CD14-positive monocyte (primary cell): Measurements from ENCODE around the gene MARCHF9. TPM values are rescaled to one million over a fixed set of nuclear protein-coding genes. Genes with fewer than 3 reads are reported as not detected.

ENCODE experiments used
- DNase-seq, 3 donors: peaks; one replicate each; pipeline ENCODE4 v3.0.0-alpha.2; 2011 to 2022
- H2AFZ ChIP-seq: 2 replicates; pipeline ENCODE4 v1.6.0; 2012; ENCODE audit warnings: mild to moderate bottlenecking, low read depth, low read length, inconsistent platforms; ENCODE audit not compliant: insufficient read depth, poor library complexity, severe bottlenecking
- H3K27ac ChIP-seq, 2 donors: 1 replicate in 1 of 2; 2 replicates in 1 of 2; pipeline ENCODE4 v1.5.1; 2012 to 2013; ENCODE audit warnings: low read length in 2 of 2, control low read depth in 1 of 2, inconsistent platforms in 1 of 2, low read depth in 1 of 2, mild to moderate bottlenecking in 1 of 2
- H3K27me3 ChIP-seq, 2 donors: one replicate each; pipeline versions ENCODE4 v1.6.0 to v1.6.1; 2011 to 2013; ENCODE audit warnings: low read length in 2 of 2; ENCODE audit not compliant: control insufficient read depth in 2 of 2, insufficient read depth in 2 of 2
- H3K36me3 ChIP-seq, 2 donors: replicated peaks in 1 of 2; 1 replicate in 1 of 2; 2 replicates in 1 of 2; pipeline versions ENCODE4 v1.5.1 to v1.6.1; 2012 to 2013; ENCODE audit warnings: low read length in 2 of 2, control low read depth in 1 of 2, inconsistent platforms in 1 of 2, mild to moderate bottlenecking in 1 of 2; ENCODE audit not compliant: insufficient read depth in 2 of 2, control insufficient read depth in 1 of 2
- H3K4me1 ChIP-seq, 2 donors: 1 replicate in 1 of 2; 2 replicates in 1 of 2; pipeline versions ENCODE4 v1.5.1 to v1.6.1; 2012 to 2013; ENCODE audit warnings: low read length in 2 of 2, control low read depth in 1 of 2, inconsistent platforms in 1 of 2, mild to moderate bottlenecking in 1 of 2, moderate library complexity in 1 of 2; ENCODE audit not compliant: insufficient read depth in 2 of 2, control insufficient read depth in 1 of 2
- H3K4me2 ChIP-seq: replicated peaks from 2 replicates; pipeline ENCODE3; 2012; ENCODE audit warnings: low read length, moderate library complexity, mild to moderate bottlenecking; ENCODE audit not compliant: poor library complexity, severe bottlenecking; ENCODE audit errors: extremely low read depth
- H3K4me3 ChIP-seq, 3 experiments: fragments of 200-600 bp in 1 of 3; sonication (generic) in 1 of 3; replicated peaks in 1 of 3; 1 replicate in 2 of 3; 2 replicates in 1 of 3; pipeline ENCODE4 v1.5.1; 2011 to 2013; ENCODE audit warnings: low read length in 3 of 3, mild to moderate bottlenecking in 3 of 3, control low read depth in 2 of 3, low read depth in 2 of 3, inconsistent platforms in 1 of 3, moderate library complexity in 1 of 3
- H3K79me2 ChIP-seq: 2 replicates; pipeline ENCODE4 v1.6.0; 2012; ENCODE audit warnings: mild to moderate bottlenecking, control low read depth, inconsistent platforms, low read length, moderate library complexity; ENCODE audit not compliant: insufficient read depth
- H3K9ac ChIP-seq: 2 replicates; pipeline ENCODE4 v1.6.0; 2017; ENCODE audit warnings: low read length, mild to moderate bottlenecking; ENCODE audit not compliant: insufficient read depth, poor library complexity, severe bottlenecking
- H3K9me3 ChIP-seq, 2 donors: replicated peaks in 1 of 2; 1 replicate in 1 of 2; 2 replicates in 1 of 2; pipeline versions ENCODE4 v1.5.1 to v1.6.1; 2012 to 2013; ENCODE audit warnings: low read length in 2 of 2, control low read depth in 1 of 2; ENCODE audit not compliant: control insufficient read depth in 1 of 2, insufficient read depth in 1 of 2
- H4K20me1 ChIP-seq: 2 replicates; pipeline ENCODE4 v1.6.0; 2012; ENCODE audit warnings: mild to moderate bottlenecking, low read length, control low read depth, moderate library complexity; ENCODE audit not compliant: insufficient read depth
- H3K27ac Mint-ChIP-seq, 7 donors: one replicate each; pipeline ENCODE4 v1.8.0; 2020; ENCODE audit warnings: mild to moderate bottlenecking in 7 of 7, mixed read lengths in 7 of 7, moderate library complexity in 6 of 7, inconsistent platforms in 2 of 7
- H3K27me3 Mint-ChIP-seq, 3 donors: one replicate each; pipeline ENCODE4 v1.8.0; 2021 to 2022; ENCODE audit warnings: low read depth in 3 of 3, mild to moderate bottlenecking in 3 of 3, mixed read lengths in 3 of 3, moderate library complexity in 3 of 3, inconsistent platforms in 1 of 3
- H3K36me3 Mint-ChIP-seq, 2 donors: one replicate each; pipeline ENCODE4 v1.8.0; 2020; ENCODE audit warnings: mixed read lengths in 2 of 2, inconsistent platforms in 1 of 2, mild to moderate bottlenecking in 1 of 2
- H3K4me1 Mint-ChIP-seq: one replicate; pipeline ENCODE4 v1.8.0; 2020; ENCODE audit warnings: mild to moderate bottlenecking, mixed read lengths
- H3K4me3 Mint-ChIP-seq, 2 donors: one replicate each; pipeline ENCODE4 v1.8.0; 2020; ENCODE audit warnings: mild to moderate bottlenecking in 2 of 2, mixed read lengths in 2 of 2, moderate library complexity in 1 of 2
- H3K9me3 Mint-ChIP-seq, 7 donors: one replicate each; pipeline ENCODE4 v1.8.0; 2020 to 2022; ENCODE audit warnings: mixed read lengths in 7 of 7, mild to moderate bottlenecking in 6 of 7, moderate library complexity in 6 of 7, inconsistent platforms in 2 of 7
- whole genome bisulfite sequencing: methylation state at CpG from one replicate; pipeline ENCODE4 v1.1.5; 2013; ENCODE audit warnings: missing lambda C conversion rate; ENCODE audit not compliant: insufficient coverage; 5-methylcytosine and 5-hydroxymethylcytosine counted together
- intact Hi-C, 2 donors: fragments of 100-400 bp; cut with micrococcal nuclease; formaldehyde crosslinking; loops; one replicate each; pipeline versions ENCODE4 v1.15.0 to v1.15.1; 2023
- polyA plus RNA-seq, 3 donors: library from polyadenylated mRNA; depleted of rRNA in 1 of 3; unstranded in 2 of 3; stranded (reverse) in 1 of 3; fragments of 300-500 nt in 2 of 3; fragments of >200 nt in 1 of 3; fragmentation: Illumina TruSeq in 2 of 3; gene quantifications; 1 replicate in 2 of 3; 2 replicates in 1 of 3; pipeline ENCODE4 v1.2.3, GENCODE V29; 2012 to 2021
- TF ChIP-seq, protein P1 (sequence below): fragments of 200-600 bp; IDR thresholded peaks from one replicate; pipeline ENCODE4 v1.8.0; 2022; ENCODE audit warnings: antibody characterized with exemption, mild to moderate bottlenecking

Gene MARCHF9
- polyA plus RNA-seq, 3 donors, result 0.14 to 9.5 (median 0.23) TPM

DNA sequence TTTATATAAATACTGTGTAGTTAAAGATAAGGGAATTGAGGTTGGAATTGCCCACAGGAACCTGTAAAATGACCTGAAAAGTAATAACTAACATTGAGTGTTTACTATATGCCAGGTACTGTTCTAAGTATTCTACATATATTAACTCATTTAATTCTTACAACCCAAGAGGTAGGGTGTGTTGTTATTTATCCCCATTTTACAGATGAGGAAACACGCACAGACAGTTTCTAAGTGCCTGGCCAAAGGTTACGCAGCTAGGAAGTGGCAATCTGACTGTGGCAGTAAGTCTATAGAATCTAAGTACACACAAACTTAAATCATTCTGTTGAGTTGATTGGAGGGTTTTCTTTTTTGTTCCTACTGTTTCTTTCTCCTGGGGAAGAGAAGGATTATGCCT is 11.1 kb upstream of the MARCHF9 start:
- Histone ChIP-seq H3K4me2 (peak overlapping the region; percentile 86), H3K9me3 (no peaks in the 10 kb centered on the region), H3K27ac (peak overlapping the region in 1 of 2 donors; percentile 89), H3K36me3 (peaks cover 11 to 25% of the 10 kb centered on the region in 2 donors), H4K20me1 (no peaks in the 10 kb centered on the region), H3K9ac (no peak overlapping the region), H3K4me3 (peak overlapping the region in 1 of 3 experiments; percentile 84), H3K27me3 (no peaks in the 10 kb centered on the region), H2AFZ (no peak overlapping the region), H3K79me2 (peaks cover 26% of the 10 kb centered on the region), H3K4me1 (peaks cover 40 to 47% of the 10 kb centered on the region in 2 donors)
- H3K27me3 Mint-ChIP-seq, result peaks cover 0 to 1% (median 0%) of the 10 kb centered on the region in 3 donors
- no peak for DNase-seq
- TF ChIP-seq, protein P1, sequence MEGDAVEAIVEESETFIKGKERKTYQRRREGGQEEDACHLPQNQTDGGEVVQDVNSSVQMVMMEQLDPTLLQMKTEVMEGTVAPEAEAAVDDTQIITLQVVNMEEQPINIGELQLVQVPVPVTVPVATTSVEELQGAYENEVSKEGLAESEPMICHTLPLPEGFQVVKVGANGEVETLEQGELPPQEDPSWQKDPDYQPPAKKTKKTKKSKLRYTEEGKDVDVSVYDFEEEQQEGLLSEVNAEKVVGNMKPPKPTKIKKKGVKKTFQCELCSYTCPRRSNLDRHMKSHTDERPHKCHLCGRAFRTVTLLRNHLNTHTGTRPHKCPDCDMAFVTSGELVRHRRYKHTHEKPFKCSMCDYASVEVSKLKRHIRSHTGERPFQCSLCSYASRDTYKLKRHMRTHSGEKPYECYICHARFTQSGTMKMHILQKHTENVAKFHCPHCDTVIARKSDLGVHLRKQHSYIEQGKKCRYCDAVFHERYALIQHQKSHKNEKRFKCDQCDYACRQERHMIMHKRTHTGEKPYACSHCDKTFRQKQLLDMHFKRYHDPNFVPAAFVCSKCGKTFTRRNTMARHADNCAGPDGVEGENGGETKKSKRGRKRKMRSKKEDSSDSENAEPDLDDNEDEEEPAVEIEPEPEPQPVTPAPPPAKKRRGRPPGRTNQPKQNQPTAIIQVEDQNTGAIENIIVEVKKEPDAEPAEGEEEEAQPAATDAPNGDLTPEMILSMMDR, result no peak
- H3K9me3 Mint-ChIP-seq, result no peaks in the 10 kb centered on the region
- WGBS, result no CpG with 5 or more reads among the region's 2 CpGs
- H3K4me3 Mint-ChIP-seq, result peak overlapping the region in 1 of 2 donors; percentile 89
- H3K36me3 Mint-ChIP-seq, result peaks cover 19 to 24% of the 10 kb centered on the region in 2 donors
- intact Hi-C loops, result loop anchor here in 1 of 2 donors (5.0 to 10.0 kb wide), 2 partner anchors 51 to 191 kb away; partner anchors contain the start of gene OS9
- H3K4me1 Mint-ChIP-seq, result peaks cover 53% of the 10 kb centered on the region
- peak overlapping the region; percentile 92 to 97 (median 96) for H3K27ac Mint-ChIP-seq

- peak; percentile 65 to 91 (median 90) for DNase-seq
- Histone ChIP-seq H3K27me3 (no peaks in the 10 kb centered on the region), H4K20me1 (no peaks in the 10 kb centered on the region), H3K4me1 (peaks cover 40 to 47% of the 10 kb centered on the region in 2 donors), H3K79me2 (peaks cover 22% of the 10 kb centered on the region), H3K4me3 (peak overlapping the region; percentile 69 to 84 (median 81)), H3K4me2 (peak overlapping the region; percentile 86), H3K27ac (peak overlapping the region; percentile 78 to 89), H2AFZ (peak overlapping the region; percentile 79), H3K36me3 (peaks cover 14 to 30% of the 10 kb centered on the region in 2 donors), H3K9me3 (no peaks in the 10 kb centered on the region), H3K9ac (peak overlapping the region; percentile 83)
- H3K27ac Mint-ChIP-seq, result peak overlapping the region; percentile 92 to 97 (median 96)
- 7% methylated on average over 10 of the region's 21 CpGs for WGBS
- peak overlapping the region; percentile 89 to 93 for H3K4me3 Mint-ChIP-seq
- no peaks in the 10 kb centered on the region for H3K9me3 Mint-ChIP-seq
- peaks cover 0 to 1% (median 0%) of the 10 kb centered on the region in 3 donors for H3K27me3 Mint-ChIP-seq
- intact Hi-C loops, result loop anchor here in 1 of 2 donors (5.0 to 10.0 kb wide), 2 partner anchors 52 to 191 kb away; partner anchors contain the start of gene OS9
- TF ChIP-seq, protein P1, result no peak
- peaks cover 20 to 29% of the 10 kb centered on the region in 2 donors for H3K36me3 Mint-ChIP-seq
- H3K4me1 Mint-ChIP-seq, result peaks cover 49% of the 10 kb centered on the region
Measured at GRCh38 chr12:57744194-57744776, 10.6 kb upstream of the MARCHF9 start.
